Measurements from ENCODE around the gene PHETA1. TPM values are rescaled to one million over a fixed set of nuclear protein-coding genes. Genes with fewer than 3 reads are reported as not detected.

Gene PHETA1
- total and polyA plus RNA-seq, 2 of the 13 experiments (the other 11 are each of a cell fraction or from before 2014, with no cell fraction given) = 11.3 to 20.8 TPM

DNA sequence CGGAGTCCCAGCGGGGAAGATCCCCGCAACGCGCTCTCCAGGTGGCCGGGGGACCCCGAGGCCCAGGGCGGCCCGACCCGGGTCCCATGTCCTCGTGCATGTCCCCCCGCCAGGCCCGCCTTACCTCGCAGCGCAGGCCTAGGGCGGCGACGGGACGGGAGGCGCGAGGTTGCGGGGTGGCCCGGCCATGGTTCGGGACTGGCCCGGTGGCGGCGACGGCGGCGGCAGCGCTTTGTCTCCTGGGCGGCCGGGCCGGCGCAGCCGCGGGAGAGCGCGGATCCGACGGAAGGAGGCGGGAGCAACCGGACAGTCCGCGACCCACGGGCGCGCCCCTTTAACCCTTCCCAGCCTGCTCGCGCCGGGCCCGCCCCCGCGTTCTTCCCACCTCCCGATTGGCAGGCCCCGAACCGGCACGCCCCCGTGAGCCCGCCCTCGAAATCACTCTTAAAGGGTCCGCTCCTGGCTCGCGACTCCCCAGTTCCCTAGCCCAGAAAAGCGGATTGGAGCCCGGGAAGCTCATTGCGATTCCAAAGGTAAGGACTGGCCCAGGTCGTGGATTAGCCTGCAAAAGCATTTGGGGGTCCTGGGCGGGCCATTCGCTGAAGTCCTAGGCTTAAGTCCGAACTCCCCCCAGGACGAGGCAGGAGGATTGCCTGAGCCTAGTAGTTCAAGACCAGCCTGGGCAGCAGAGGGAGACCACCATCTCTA, at the start of gene PHETA1 (continued):
- TF ChIP-seq, protein P1, sequence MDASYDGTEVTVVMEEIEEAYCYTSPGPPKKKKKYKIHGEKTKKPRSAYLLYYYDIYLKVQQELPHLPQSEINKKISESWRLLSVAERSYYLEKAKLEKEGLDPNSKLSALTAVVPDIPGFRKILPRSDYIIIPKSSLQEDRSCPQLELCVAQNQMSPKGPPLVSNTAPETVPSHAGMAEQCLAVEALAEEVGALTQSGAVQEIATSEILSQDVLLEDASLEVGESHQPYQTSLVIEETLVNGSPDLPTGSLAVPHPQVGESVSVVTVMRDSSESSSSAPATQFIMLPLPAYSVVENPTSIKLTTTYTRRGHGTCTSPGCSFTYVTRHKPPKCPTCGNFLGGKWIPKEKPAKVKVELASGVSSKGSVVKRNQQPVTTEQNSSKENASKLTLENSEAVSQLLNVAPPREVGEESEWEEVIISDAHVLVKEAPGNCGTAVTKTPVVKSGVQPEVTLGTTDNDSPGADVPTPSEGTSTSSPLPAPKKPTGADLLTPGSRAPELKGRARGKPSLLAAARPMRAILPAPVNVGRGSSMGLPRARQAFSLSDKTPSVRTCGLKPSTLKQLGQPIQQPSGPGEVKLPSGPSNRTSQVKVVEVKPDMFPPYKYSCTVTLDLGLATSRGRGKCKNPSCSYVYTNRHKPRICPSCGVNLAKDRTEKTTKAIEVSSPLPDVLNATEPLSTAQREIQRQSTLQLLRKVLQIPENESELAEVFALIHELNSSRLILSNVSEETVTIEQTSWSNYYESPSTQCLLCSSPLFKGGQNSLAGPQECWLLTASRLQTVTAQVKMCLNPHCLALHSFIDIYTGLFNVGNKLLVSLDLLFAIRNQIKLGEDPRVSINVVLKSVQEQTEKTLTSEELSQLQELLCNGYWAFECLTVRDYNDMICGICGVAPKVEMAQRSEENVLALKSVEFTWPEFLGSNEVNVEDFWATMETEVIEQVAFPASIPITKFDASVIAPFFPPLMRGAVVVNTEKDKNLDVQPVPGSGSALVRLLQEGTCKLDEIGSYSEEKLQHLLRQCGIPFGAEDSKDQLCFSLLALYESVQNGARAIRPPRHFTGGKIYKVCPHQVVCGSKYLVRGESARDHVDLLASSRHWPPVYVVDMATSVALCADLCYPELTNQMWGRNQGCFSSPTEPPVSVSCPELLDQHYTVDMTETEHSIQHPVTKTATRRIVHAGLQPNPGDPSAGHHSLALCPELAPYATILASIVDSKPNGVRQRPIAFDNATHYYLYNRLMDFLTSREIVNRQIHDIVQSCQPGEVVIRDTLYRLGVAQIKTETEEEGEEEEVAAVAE (CRISPR knock-in tag; IDR thresholded peaks at IDR 0.05; ENCODE audit: borderline replicate concordance) = no peak
- TF ChIP-seq TGIF2 (CRISPR knock-in tag; IDR thresholded peaks at IDR 0.05) = no peak
- TF ChIP-seq ZNF737 (CRISPR knock-in tag; IDR thresholded peaks at IDR 0.05; ENCODE audit: borderline replicate concordance) = no peak
- TF ChIP-seq ZNF430 (CRISPR knock-in tag; IDR thresholded peaks at IDR 0.05) = no peak
- TF ChIP-seq SSRP1 (CRISPR knock-in tag; IDR thresholded peaks at IDR 0.05) = no peak
- peak; percentile 46 for TF ChIP-seq ZNF274 (CRISPR knock-in tag; IDR thresholded peaks at IDR 0.05)
- TF ChIP-seq, protein P2, sequence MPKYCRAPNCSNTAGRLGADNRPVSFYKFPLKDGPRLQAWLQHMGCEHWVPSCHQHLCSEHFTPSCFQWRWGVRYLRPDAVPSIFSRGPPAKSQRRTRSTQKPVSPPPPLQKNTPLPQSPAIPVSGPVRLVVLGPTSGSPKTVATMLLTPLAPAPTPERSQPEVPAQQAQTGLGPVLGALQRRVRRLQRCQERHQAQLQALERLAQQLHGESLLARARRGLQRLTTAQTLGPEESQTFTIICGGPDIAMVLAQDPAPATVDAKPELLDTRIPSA (CRISPR knock-in tag; IDR thresholded peaks at IDR 0.05; ENCODE audit: borderline replicate concordance) = no peak
- TF ChIP-seq ZNF562 (CRISPR knock-in tag; IDR thresholded peaks at IDR 0.05; ENCODE audit: borderline replicate concordance) = no peak
- no peak; the same call in 1 of the 2 replicates for TF ChIP-seq SALL2 (CRISPR knock-in tag; IDR thresholded peaks at IDR 0.05)
- peak; percentile 25; the same call in 1 of the 2 replicates for TF ChIP-seq THAP11 (CRISPR knock-in tag; IDR thresholded peaks at IDR 0.05)
- TF ChIP-seq, protein P3, sequence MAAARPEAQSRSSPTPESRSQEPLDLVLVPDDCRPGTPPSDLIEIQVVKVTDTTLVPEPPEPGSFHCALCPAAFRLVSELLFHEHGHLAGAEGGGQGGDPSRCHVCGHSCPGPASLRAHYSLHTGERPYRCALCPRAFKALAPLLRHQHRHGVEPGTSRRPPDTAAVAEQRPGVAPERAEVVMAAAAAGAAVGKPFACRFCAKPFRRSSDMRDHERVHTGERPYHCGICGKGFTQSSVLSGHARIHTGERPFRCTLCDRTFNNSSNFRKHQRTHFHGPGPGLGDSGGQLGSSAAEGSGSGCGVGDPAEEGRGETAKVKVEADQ (CRISPR knock-in tag; IDR thresholded peaks at IDR 0.05; ENCODE audit: borderline replicate concordance) = 0 out of 2 replicates have a peak, but pooled peaks have one; percentile 55
- TF ChIP-seq IRX3 (CRISPR knock-in tag; IDR thresholded peaks at IDR 0.05; ENCODE audit: borderline replicate concordance, low read depth) = no peak; the same call in 1 of the 2 replicates
- no peak for TF ChIP-seq RXRA (CRISPR knock-in tag; IDR thresholded peaks at IDR 0.05)
- no peak for TF ChIP-seq LCORL (IDR thresholded peaks at IDR 0.05)
- 0 out of 2 replicates have a peak, but pooled peaks have one; percentile 45 for TF ChIP-seq LCORL (CRISPR knock-in tag; IDR thresholded peaks at IDR 0.05)
- no peak for TF ChIP-seq ZNF235 (CRISPR knock-in tag; IDR thresholded peaks at IDR 0.05; ENCODE audit: borderline replicate concordance)
- no peak for TF ChIP-seq ZNF678 (CRISPR knock-in tag; IDR thresholded peaks at IDR 0.05)
- TF ChIP-seq, protein P4, sequence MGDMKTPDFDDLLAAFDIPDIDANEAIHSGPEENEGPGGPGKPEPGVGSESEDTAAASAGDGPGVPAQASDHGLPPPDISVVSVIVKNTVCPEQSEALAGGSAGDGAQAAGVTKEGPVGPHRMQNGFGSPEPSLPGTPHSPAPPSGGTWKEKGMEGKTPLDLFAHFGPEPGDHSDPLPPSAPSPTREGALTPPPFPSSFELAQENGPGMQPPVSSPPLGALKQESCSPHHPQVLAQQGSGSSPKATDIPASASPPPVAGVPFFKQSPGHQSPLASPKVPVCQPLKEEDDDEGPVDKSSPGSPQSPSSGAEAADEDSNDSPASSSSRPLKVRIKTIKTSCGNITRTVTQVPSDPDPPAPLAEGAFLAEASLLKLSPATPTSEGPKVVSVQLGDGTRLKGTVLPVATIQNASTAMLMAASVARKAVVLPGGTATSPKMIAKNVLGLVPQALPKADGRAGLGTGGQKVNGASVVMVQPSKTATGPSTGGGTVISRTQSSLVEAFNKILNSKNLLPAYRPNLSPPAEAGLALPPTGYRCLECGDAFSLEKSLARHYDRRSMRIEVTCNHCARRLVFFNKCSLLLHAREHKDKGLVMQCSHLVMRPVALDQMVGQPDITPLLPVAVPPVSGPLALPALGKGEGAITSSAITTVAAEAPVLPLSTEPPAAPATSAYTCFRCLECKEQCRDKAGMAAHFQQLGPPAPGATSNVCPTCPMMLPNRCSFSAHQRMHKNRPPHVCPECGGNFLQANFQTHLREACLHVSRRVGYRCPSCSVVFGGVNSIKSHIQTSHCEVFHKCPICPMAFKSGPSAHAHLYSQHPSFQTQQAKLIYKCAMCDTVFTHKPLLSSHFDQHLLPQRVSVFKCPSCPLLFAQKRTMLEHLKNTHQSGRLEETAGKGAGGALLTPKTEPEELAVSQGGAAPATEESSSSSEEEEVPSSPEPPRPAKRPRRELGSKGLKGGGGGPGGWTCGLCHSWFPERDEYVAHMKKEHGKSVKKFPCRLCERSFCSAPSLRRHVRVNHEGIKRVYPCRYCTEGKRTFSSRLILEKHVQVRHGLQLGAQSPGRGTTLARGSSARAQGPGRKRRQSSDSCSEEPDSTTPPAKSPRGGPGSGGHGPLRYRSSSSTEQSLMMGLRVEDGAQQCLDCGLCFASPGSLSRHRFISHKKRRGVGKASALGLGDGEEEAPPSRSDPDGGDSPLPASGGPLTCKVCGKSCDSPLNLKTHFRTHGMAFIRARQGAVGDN (CRISPR knock-in tag; IDR thresholded peaks at IDR 0.05) = peak; percentile 91
- peak; percentile 70; the same call in 1 of the 2 replicates for TF ChIP-seq ZNF546 (CRISPR knock-in tag; conservative IDR thresholded peaks at IDR 0.05)
- TF ChIP-seq CC2D1A (CRISPR knock-in tag; IDR thresholded peaks at IDR 0.05) = no peak
- no peak for TF ChIP-seq NFATC3 (CRISPR knock-in tag; IDR thresholded peaks at IDR 0.05)
